GM23338 (cell line): ENCODE measurements around the gene PARP6. TPM values are rescaled to one million over a fixed set of nuclear protein-coding genes. Genes with fewer than 3 reads are reported as not detected.

Experiments
- ATAC-seq: fragments of 200-7000 bp; cut with Tn5 transposase; 3 replicates; pipeline ENCODE4 v1.9.1; 2020
- DNase-seq: peaks from one replicate; pipeline ENCODE4 v3.0.0-alpha.2; 2015; ENCODE audit warnings: low spot score
- H2AFZ ChIP-seq: fragments of 200-600 bp; sonication (generic); 2 replicates; pipeline ENCODE4 v1.8.0; 2016; ENCODE audit warnings: antibody characterized with exemption, mild to moderate bottlenecking, moderate library complexity
- H3F3A ChIP-seq: fragments of 200-600 bp; sonication (generic); replicated peaks from 2 replicates; pipeline ENCODE4 v1.8.0; 2017; ENCODE audit warnings: antibody characterized with exemption, mixed run types, low read depth
- H3K27ac ChIP-seq: fragments of 200-600 bp; sonication (generic); 2 replicates; pipeline ENCODE4 v1.6.1; 2016; ENCODE audit warnings: low read depth
- H3K27me3 ChIP-seq: fragments of 200-600 bp; sonication (generic); 2 replicates; pipeline ENCODE4 v1.8.0; 2016; ENCODE audit warnings: mild to moderate bottlenecking, mixed run types, moderate library complexity; ENCODE audit not compliant: insufficient read depth
- H3K36me3 ChIP-seq: fragments of 200-600 bp; sonication (generic); 2 replicates; pipeline ENCODE4 v1.8.0; 2016; ENCODE audit warnings: mild to moderate bottlenecking; ENCODE audit not compliant: insufficient read depth
- H3K4me1 ChIP-seq: fragments of 200-600 bp; sonication (generic); 2 replicates; pipeline ENCODE4 v1.8.0; 2016; ENCODE audit warnings: mild to moderate bottlenecking, moderate library complexity; ENCODE audit not compliant: insufficient read depth
- H3K4me2 ChIP-seq: fragments of 200-600 bp; sonication (generic); 2 replicates; pipeline ENCODE4 v1.7.1; 2017; ENCODE audit warnings: mixed run types
- H3K4me3 ChIP-seq: fragments of 200-600 bp; sonication (generic); 2 replicates; pipeline ENCODE4 v1.6.1; 2016; ENCODE audit warnings: mixed run types
- H3K79me2 ChIP-seq: fragments of 200-600 bp; sonication (generic); replicated peaks from 2 replicates; pipeline ENCODE4 v1.8.0; 2017; ENCODE audit warnings: mild to moderate bottlenecking; ENCODE audit not compliant: insufficient read depth
- H3K9me2 ChIP-seq: fragments of 200-600 bp; sonication (generic); 2 replicates; pipeline ENCODE4 v1.8.0; 2017; ENCODE audit not compliant: insufficient read depth
- H4K20me1 ChIP-seq: fragments of 200-600 bp; sonication (generic); replicated peaks from 2 replicates; pipeline ENCODE4 v1.8.0; 2017; ENCODE audit warnings: mild to moderate bottlenecking; ENCODE audit not compliant: insufficient read depth
- H3K27ac Mint-ChIP-seq: 2 replicates; pipeline ENCODE4 v1.8.0; 2020; ENCODE audit warnings: inconsistent platforms, mild to moderate bottlenecking, moderate library complexity, mixed read lengths
- H3K27me3 Mint-ChIP-seq: 3 replicates; pipeline ENCODE4 v1.8.0; 2022; ENCODE audit warnings: low read depth, mild to moderate bottlenecking, moderate library complexity, mixed read lengths, inconsistent platforms; ENCODE audit not compliant: insufficient read depth, poor library complexity
- H3K36me3 Mint-ChIP-seq: 3 replicates; pipeline ENCODE4 v1.8.0; 2021; ENCODE audit warnings: low read depth, mild to moderate bottlenecking, inconsistent platforms, moderate library complexity, mixed read lengths
- H3K4me1 Mint-ChIP-seq: 3 replicates; pipeline ENCODE4 v1.8.0; 2020; ENCODE audit warnings: mild to moderate bottlenecking, inconsistent platforms, mixed read lengths
- H3K4me3 Mint-ChIP-seq: 3 replicates; pipeline ENCODE4 v1.8.0; 2021; ENCODE audit warnings: moderate library complexity, mild to moderate bottlenecking, inconsistent platforms, mixed read lengths
- H3K9me3 Mint-ChIP-seq: 3 replicates; pipeline ENCODE4 v1.8.0; 2020; ENCODE audit warnings: moderate library complexity, mild to moderate bottlenecking, inconsistent platforms, mixed read lengths
- CREB1 ChIP-seq: fragments of 250-450 bp; sonication (Bioruptor Pico); IDR thresholded peaks from 2 replicates; pipeline ENCODE4 v1.5.0; 2020; ENCODE audit warnings: low read depth, mild to moderate bottlenecking, moderate library complexity
- EZH2 ChIP-seq: fragments of 200-600 bp; sonication (generic); IDR thresholded peaks from one replicate; pipeline ENCODE4 v1.8.0; 2017; ENCODE audit warnings: antibody characterized with exemption, mild to moderate bottlenecking, low read depth; ENCODE audit not compliant: unreplicated experiment
- EZH2phosphoT487 ChIP-seq: fragments of 200-600 bp; sonication (generic); IDR thresholded peaks from one replicate; pipeline ENCODE4 v1.8.1; 2018; ENCODE audit warnings: antibody characterized with exemption; ENCODE audit not compliant: unreplicated experiment
- JUNB ChIP-seq: IDR thresholded peaks from one replicate; pipeline ENCODE4 v1.6.1; 2016; ENCODE audit warnings: antibody characterized with exemption; ENCODE audit not compliant: unreplicated experiment
- NANOG ChIP-seq: IDR thresholded peaks from 2 replicates; pipeline ENCODE4 v1.6.1; 2016; ENCODE audit warnings: antibody characterized with exemption, borderline replicate concordance
- REST ChIP-seq: IDR thresholded peaks from one replicate; pipeline ENCODE4 v1.6.1; 2018; ENCODE audit warnings: antibody characterized with exemption; ENCODE audit not compliant: unreplicated experiment
- STAT1 ChIP-seq: IDR thresholded peaks from one replicate; pipeline ENCODE4 v1.6.1; 2016; ENCODE audit warnings: antibody characterized with exemption; ENCODE audit not compliant: unreplicated experiment
- ZNF114 ChIP-seq: fragments of 250-450 bp; sonication (Bioruptor Pico); IDR thresholded peaks from 2 replicates; pipeline ENCODE4 v1.5.0; 2020; ENCODE audit warnings: mild to moderate bottlenecking, moderate library complexity
- ZNF331 ChIP-seq: fragments of 250-450 bp; sonication (Bioruptor Pico); IDR thresholded peaks from 2 replicates; pipeline ENCODE4 v1.5.0; 2020; ENCODE audit warnings: low read depth, mild to moderate bottlenecking, moderate library complexity
- ZNF462 ChIP-seq: fragments of 250-450 bp; sonication (Bioruptor Pico); IDR thresholded peaks from 2 replicates; pipeline ENCODE4 v1.5.0; 2020; ENCODE audit warnings: mild to moderate bottlenecking, moderate library complexity
- polyA plus RNA-seq: library from polyadenylated mRNA; unstranded; fragments of >200 nt; fragmentation: Nextera tagmentation; extraction: Ambion mirVana; gene quantifications from 2 replicates; pipeline ENCODE4 v1.2.1, GENCODE V29; 2016
- total RNA-seq: library from RNA; depleted of rRNA; stranded (reverse); fragments of >200 nt; shearing (Covaris generic); gene quantifications from 2 replicates; pipeline ENCODE4 v1.2.3, GENCODE V29; 2014

PARP6 gene
- total and polyA plus RNA-seq, 2 experiments from 2014 or later = 27.6 to 28.1 TPM

- peak; percentile 90 for ATAC-seq
- no peaks in the 10 kb centered on the region; the same call in 1 of the 2 replicates for H4K20me1 ChIP-seq
- no peak for TF ChIP-seq ZNF114 (CRISPR knock-in tag)
- TF ChIP-seq CREB1 (CRISPR knock-in tag) = no peak
- no peak for TF ChIP-seq REST
- TF ChIP-seq STAT1 = no peak
- TF ChIP-seq EZH2 = no peak
- TF ChIP-seq NANOG = no peak
- TF ChIP-seq EZH2phosphoT487 = no peak
- no peak for TF ChIP-seq JUNB
- TF ChIP-seq ZNF462 = no peak
- no peak for TF ChIP-seq ZNF331 (CRISPR knock-in tag)
- H3K36me3 ChIP-seq = no peaks in the 10 kb centered on the region
- no peak overlapping the region for H3K27ac ChIP-seq
- no peak overlapping the region for H2AFZ ChIP-seq
- DNase-seq = peak; percentile 70
- H3K9me2 ChIP-seq = no peaks in the 10 kb centered on the region
- no peaks in the 10 kb centered on the region for H3K79me2 ChIP-seq
- H3K27ac Mint-ChIP-seq = peak overlapping the region; percentile 55
- peak overlapping the region; percentile 8 for H3K4me2 ChIP-seq
- no peaks in the 10 kb centered on the region for H3K9me3 Mint-ChIP-seq
- H3K4me1 Mint-ChIP-seq = peaks cover 20% of the 10 kb centered on the region
- H3F3A ChIP-seq = no peaks in the 10 kb centered on the region
- no peaks in the 10 kb centered on the region for H3K27me3 ChIP-seq
- H3K4me3 ChIP-seq = 0 out of 2 replicates have a peak overlapping the region, but pooled peaks have one; percentile 20
- peaks cover 64% of the 10 kb centered on the region for H3K27me3 Mint-ChIP-seq
- H3K4me3 Mint-ChIP-seq = peak overlapping the region; percentile 42
- peaks cover 26% of the 10 kb centered on the region for H3K36me3 Mint-ChIP-seq
- H3K4me1 ChIP-seq = peaks cover 15% of the 10 kb centered on the region
These were observed 35.1 kb downstream of the PARP6 start for GRCh38 chr15:72237029-72237852.
